GM23338 (cell line): ENCODE data around the gene DCBLD2. TPM values are rescaled to one million over a fixed set of nuclear protein-coding genes. Genes with fewer than 3 reads are reported as not detected.
"Not testable (repeated sequence)": the region's sequence is repeated elsewhere in the genome, so short reads cannot be mapped to it uniquely, and the experiment has no call there.

Experiments
- ATAC-seq: fragments of 200-7000 bp; cut with Tn5 transposase; 3 replicates; pipeline ENCODE4 v1.9.1; 2020
- DNase-seq: peaks from one replicate; pipeline ENCODE4 v3.0.0-alpha.2; 2015; ENCODE audit warnings: low spot score
- H2AFZ ChIP-seq: fragments of 200-600 bp; sonication (generic); 2 replicates; pipeline ENCODE4 v1.8.0; 2016; ENCODE audit warnings: antibody characterized with exemption, mild to moderate bottlenecking, moderate library complexity
- H3F3A ChIP-seq: fragments of 200-600 bp; sonication (generic); replicated peaks from 2 replicates; pipeline ENCODE4 v1.8.0; 2017; ENCODE audit warnings: antibody characterized with exemption, mixed run types, low read depth
- H3K27ac ChIP-seq: fragments of 200-600 bp; sonication (generic); 2 replicates; pipeline ENCODE4 v1.6.1; 2016; ENCODE audit warnings: low read depth
- H3K27me3 ChIP-seq: fragments of 200-600 bp; sonication (generic); 2 replicates; pipeline ENCODE4 v1.8.0; 2016; ENCODE audit warnings: mild to moderate bottlenecking, mixed run types, moderate library complexity; ENCODE audit not compliant: insufficient read depth
- H3K36me3 ChIP-seq: fragments of 200-600 bp; sonication (generic); 2 replicates; pipeline ENCODE4 v1.8.0; 2016; ENCODE audit warnings: mild to moderate bottlenecking; ENCODE audit not compliant: insufficient read depth
- H3K4me1 ChIP-seq: fragments of 200-600 bp; sonication (generic); 2 replicates; pipeline ENCODE4 v1.8.0; 2016; ENCODE audit warnings: mild to moderate bottlenecking, moderate library complexity; ENCODE audit not compliant: insufficient read depth
- H3K4me2 ChIP-seq: fragments of 200-600 bp; sonication (generic); 2 replicates; pipeline ENCODE4 v1.7.1; 2017; ENCODE audit warnings: mixed run types
- H3K4me3 ChIP-seq: fragments of 200-600 bp; sonication (generic); 2 replicates; pipeline ENCODE4 v1.6.1; 2016; ENCODE audit warnings: mixed run types
- H3K79me2 ChIP-seq: fragments of 200-600 bp; sonication (generic); replicated peaks from 2 replicates; pipeline ENCODE4 v1.8.0; 2017; ENCODE audit warnings: mild to moderate bottlenecking; ENCODE audit not compliant: insufficient read depth
- H3K9me2 ChIP-seq: fragments of 200-600 bp; sonication (generic); 2 replicates; pipeline ENCODE4 v1.8.0; 2017; ENCODE audit not compliant: insufficient read depth
- H4K20me1 ChIP-seq: fragments of 200-600 bp; sonication (generic); replicated peaks from 2 replicates; pipeline ENCODE4 v1.8.0; 2017; ENCODE audit warnings: mild to moderate bottlenecking; ENCODE audit not compliant: insufficient read depth
- H3K27ac Mint-ChIP-seq: 2 replicates; pipeline ENCODE4 v1.8.0; 2020; ENCODE audit warnings: inconsistent platforms, mild to moderate bottlenecking, moderate library complexity, mixed read lengths
- H3K27me3 Mint-ChIP-seq: 3 replicates; pipeline ENCODE4 v1.8.0; 2022; ENCODE audit warnings: low read depth, mild to moderate bottlenecking, moderate library complexity, mixed read lengths, inconsistent platforms; ENCODE audit not compliant: insufficient read depth, poor library complexity
- H3K36me3 Mint-ChIP-seq: 3 replicates; pipeline ENCODE4 v1.8.0; 2021; ENCODE audit warnings: low read depth, mild to moderate bottlenecking, inconsistent platforms, moderate library complexity, mixed read lengths
- H3K4me1 Mint-ChIP-seq: 3 replicates; pipeline ENCODE4 v1.8.0; 2020; ENCODE audit warnings: mild to moderate bottlenecking, inconsistent platforms, mixed read lengths
- H3K4me3 Mint-ChIP-seq: 3 replicates; pipeline ENCODE4 v1.8.0; 2021; ENCODE audit warnings: moderate library complexity, mild to moderate bottlenecking, inconsistent platforms, mixed read lengths
- H3K9me3 Mint-ChIP-seq: 3 replicates; pipeline ENCODE4 v1.8.0; 2020; ENCODE audit warnings: moderate library complexity, mild to moderate bottlenecking, inconsistent platforms, mixed read lengths
- CREB1 ChIP-seq: fragments of 250-450 bp; sonication (Bioruptor Pico); IDR thresholded peaks from 2 replicates; pipeline ENCODE4 v1.5.0; 2020; ENCODE audit warnings: low read depth, mild to moderate bottlenecking, moderate library complexity
- ETS1 ChIP-seq: IDR thresholded peaks from 2 replicates; pipeline ENCODE4 v1.6.1; 2016; ENCODE audit warnings: antibody characterized with exemption
- EZH2phosphoT487 ChIP-seq: fragments of 200-600 bp; sonication (generic); IDR thresholded peaks from one replicate; pipeline ENCODE4 v1.8.1; 2018; ENCODE audit warnings: antibody characterized with exemption; ENCODE audit not compliant: unreplicated experiment
- NANOG ChIP-seq: IDR thresholded peaks from 2 replicates; pipeline ENCODE4 v1.6.1; 2016; ENCODE audit warnings: antibody characterized with exemption, borderline replicate concordance
- POLR2AphosphoS5 ChIP-seq: IDR thresholded peaks from 2 replicates; pipeline ENCODE4 v1.6.1; 2016; ENCODE audit warnings: antibody characterized with exemption, low read depth
- STAT1 ChIP-seq: IDR thresholded peaks from one replicate; pipeline ENCODE4 v1.6.1; 2016; ENCODE audit warnings: antibody characterized with exemption; ENCODE audit not compliant: unreplicated experiment
- ZNF114 ChIP-seq: fragments of 250-450 bp; sonication (Bioruptor Pico); IDR thresholded peaks from 2 replicates; pipeline ENCODE4 v1.5.0; 2020; ENCODE audit warnings: mild to moderate bottlenecking, moderate library complexity
- ZNF462 ChIP-seq: fragments of 250-450 bp; sonication (Bioruptor Pico); IDR thresholded peaks from 2 replicates; pipeline ENCODE4 v1.5.0; 2020; ENCODE audit warnings: mild to moderate bottlenecking, moderate library complexity
- polyA plus RNA-seq: library from polyadenylated mRNA; unstranded; fragments of >200 nt; fragmentation: Nextera tagmentation; extraction: Ambion mirVana; gene quantifications from 2 replicates; pipeline ENCODE4 v1.2.1, GENCODE V29; 2016
- total RNA-seq: library from RNA; depleted of rRNA; stranded (reverse); fragments of >200 nt; shearing (Covaris generic); gene quantifications from 2 replicates; pipeline ENCODE4 v1.2.3, GENCODE V29; 2014

DCBLD2 gene
- total and polyA plus RNA-seq, 2 experiments from 2014 or later, result 25.9 to 69.7 TPM

- TF ChIP-seq ZNF462 (no peak), ZNF114 (no peak), STAT1 (no peak), NANOG (no peak), ETS1 (no peak), CREB1 (CRISPR knock-in tag) (no peak), POLR2AphosphoS5 (no peak), EZH2phosphoT487 (no peak)
Measured at GRCh38 chr3:98884675-98885371, 16.7 kb downstream of the DCBLD2 start (continued).

GRCh38 chr3:98882614-98883333 is 18.7 kb downstream of the DCBLD2 start:
- H3K4me2 ChIP-seq, H3K27me3 Mint-ChIP-seq, H3K27ac ChIP-seq, H3K9me2 ChIP-seq, H3K4me3 ChIP-seq, H3K27me3 ChIP-seq, H3K27ac Mint-ChIP-seq, ATAC-seq, H2AFZ ChIP-seq, H3K4me3 Mint-ChIP-seq, H3K9me3 Mint-ChIP-seq, H3K36me3 ChIP-seq, H3F3A ChIP-seq, DNase-seq: not testable (repeated sequence)
- peaks cover 37% of the 10 kb centered on the region for H3K4me1 Mint-ChIP-seq
- Histone ChIP-seq H4K20me1 (peaks cover 11% of the 10 kb centered on the region), H3K79me2 (peaks cover 83% of the 10 kb centered on the region), H3K4me1 (peaks cover 34% of the 10 kb centered on the region)
- H3K36me3 Mint-ChIP-seq, result peaks cover 27% of the 10 kb centered on the region
